ENCODE data around the gene BIVM. TPM values are rescaled to one million over a fixed set of nuclear protein-coding genes. Genes with fewer than 3 reads are reported as not detected.

The BIVM gene
- total RNA-seq, result 8.0 and 9.2 TPM in 2 replicates

GRCh38 chr13:102798581-102799425 lies at the start of gene BIVM, which contains the start of gene POGLUT2:
Gene BIVM, plus strand, starts transcription at chr13:102799119. Its CDS starts 8,149 bp downstream, at chr13:102807268.
Gene POGLUT2, minus strand, starts transcription at chr13:102798976. Its CDS starts 306 bp downstream, at chr13:102798670.

DNA sequence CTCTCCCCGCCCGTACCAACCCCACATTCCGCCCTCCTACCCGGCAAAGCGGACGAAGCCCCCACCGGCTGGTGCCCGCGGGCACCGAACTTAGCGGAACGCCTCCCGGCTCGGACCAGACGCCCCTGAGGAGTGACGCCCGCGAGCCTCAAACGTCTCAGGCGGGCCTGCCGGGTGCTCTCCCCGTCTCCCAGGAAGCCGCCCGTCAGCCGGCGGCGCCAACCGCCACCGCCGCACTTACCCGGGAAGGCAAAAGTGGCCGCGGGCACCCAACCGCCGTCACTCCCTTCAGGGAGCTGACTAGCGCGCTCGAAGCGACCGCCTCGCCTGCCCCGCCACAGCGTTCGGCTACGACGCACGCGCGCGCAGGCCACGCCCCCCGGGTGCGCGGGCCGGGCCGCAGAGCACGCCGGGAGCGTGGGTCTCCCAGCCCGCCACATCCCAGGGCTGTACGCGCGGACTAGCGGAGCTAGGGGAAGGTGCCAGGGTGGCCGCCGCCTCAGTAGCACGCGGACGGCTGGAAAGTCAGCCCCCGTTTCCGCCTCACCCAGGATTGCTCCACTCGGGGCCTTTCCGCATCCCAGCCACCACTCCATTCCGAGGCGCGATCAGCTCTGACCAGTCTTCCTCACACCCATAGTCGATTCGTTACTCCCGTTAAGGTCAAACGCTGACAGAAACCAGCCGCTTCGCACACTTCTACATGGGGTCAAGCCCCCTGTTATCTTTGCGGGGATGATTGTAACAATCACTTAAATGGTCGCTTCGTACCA lies 25.3 kb upstream of the BIVM start, which contains the start of gene TEX30:
Gene TEX30 (minus strand): TSS at position 346 of the 773 bp plus-strand sequence. CDS start 3,760 bp downstream, outside the sequence.

GRCh38 chr13:102845630-102846260 lies 46.8 kb downstream of the BIVM start, which contains the start of gene ERCC5:
Gene ERCC5, plus strand, starts transcription at chr13:102846032. Its CDS starts 235 bp downstream, at chr13:102846267.

Other genes with a start within 250 kb of the BIVM start
- gene TPP2, start 202.1 kb upstream of the BIVM start, total RNA-seq, result 22.0 and 26.2 TPM in 2 replicates
- gene METTL21C, start 104.1 kb upstream of the BIVM start, total RNA-seq, result not detected in 2 replicates
- 9.9 and 11.1 TPM in 2 replicates for gene TEX30, start 25.3 kb upstream of the BIVM start, total RNA-seq
- gene POGLUT2, start 143 bp upstream of the BIVM start, total RNA-seq, result 8.6 and 8.8 TPM in 2 replicates
- gene ERCC5, start 46.9 kb downstream of the BIVM start, total RNA-seq, result 34.7 and 43.3 TPM in 2 replicates

All from airway epithelial cell (primary cell).